Prostate gland (tissue), 2 donors: ENCODE results near the gene C12orf75. TPM values are rescaled to one million over a fixed set of nuclear protein-coding genes. Genes with fewer than 3 reads are reported as not detected.

Source experiments
- DNase-seq: peaks from one replicate; pipeline ENCODE4 v3.0.0-alpha.2; 2019; ENCODE audit warnings: low spot score
- H3K27ac ChIP-seq, 2 donors: fragments of 200-600 bp; sonication (generic); 2 replicates each; pipeline ENCODE4 v1.5.1; 2017 to 2019
- H3K27me3 ChIP-seq: fragments of 200-600 bp; sonication (generic); replicated peaks from 2 replicates; pipeline ENCODE4 v1.5.1; 2019; ENCODE audit not compliant: insufficient read depth
- H3K36me3 ChIP-seq, 2 donors: fragments of 200-600 bp; sonication (generic); 1 replicate in 1 of 2; 2 replicates in 1 of 2; pipeline versions ENCODE4 v1.5.1 to v1.8.1; 2017 to 2019
- H3K4me1 ChIP-seq: fragments of 200-600 bp; sonication (generic); replicated peaks from 2 replicates; pipeline ENCODE4 v1.5.1; 2019
- H3K4me3 ChIP-seq, 2 donors: fragments of 200-600 bp; sonication (generic); 2 replicates each; pipeline ENCODE4 v1.5.1; 2017 to 2019
- H3K9me3 ChIP-seq: fragments of 200-600 bp; sonication (generic); 2 replicates; pipeline ENCODE4 v1.5.1; 2017
- POLR2A ChIP-seq: fragments of 450-650 bp; IDR thresholded peaks from one replicate; pipeline ENCODE4 v1.6.1; 2016; ENCODE audit warnings: antibody characterized with exemption, mild to moderate bottlenecking
- POLR2AphosphoS5 ChIP-seq: sonication (generic); formaldehyde crosslinking; IDR thresholded peaks from one replicate; pipeline ENCODE4 v1.6.1; 2017; ENCODE audit warnings: antibody characterized with exemption
- WGBS: methylation state at CpG from one replicate; pipeline ENCODE4 v1.1.5; 2018; 5-methylcytosine and 5-hydroxymethylcytosine counted together
- intact Hi-C: fragments of 100-400 bp; cut with DNase I; formaldehyde crosslinking; loops from one replicate; pipeline ENCODE4 v1.14.2; 2022
- total RNA-seq, 2 donors: library from RNA; depleted of rRNA; stranded (reverse); fragments of >200 nt; gene quantifications; one replicate each; pipeline ENCODE4 v1.1.0, GENCODE V29; 2016
- TF ChIP-seq, protein P1 (sequence below), 4 experiments: fragments of 200-600 bp in 2 of 4; fragments of 450-650 bp in 2 of 4; sonication (generic) in 2 of 4; IDR thresholded peaks; 1 replicate in 3 of 4; 2 replicates in 1 of 4; pipeline ENCODE4 v1.5.1; 2016 to 2019; ENCODE audit warnings: antibody characterized with exemption in 4 of 4, mild to moderate bottlenecking in 2 of 4, moderate library complexity in 2 of 4

The C12orf75 gene
- total RNA-seq, 2 donors from 2014 or later = 47.1 to 108 TPM

DNA sequence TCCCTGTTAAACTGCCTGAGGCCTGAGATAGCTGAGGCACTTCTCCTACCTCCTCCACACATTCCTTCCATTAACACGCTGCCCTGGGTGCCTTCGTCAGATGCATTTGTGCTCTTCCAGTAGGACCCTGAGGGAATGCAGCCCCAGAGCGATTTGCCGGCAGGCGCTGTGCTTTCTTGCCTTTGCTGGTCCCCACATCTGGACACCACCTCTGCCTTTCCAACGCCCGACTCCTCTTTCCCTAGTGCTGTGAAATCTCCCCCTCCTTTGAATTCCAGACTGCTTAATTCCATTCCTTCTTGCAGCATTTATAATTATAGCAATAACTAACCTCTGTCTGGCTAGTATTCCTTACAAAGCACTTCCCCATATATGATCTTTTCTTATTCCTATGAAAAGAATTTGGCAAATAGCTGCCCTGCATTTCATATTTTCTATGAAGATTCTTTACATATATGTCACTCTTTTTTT lies 88.4 kb downstream of the C12orf75 start:
- intact Hi-C loops = loop anchor here (10.0 kb wide), 1 partner anchor 266 kb away; no protein-coding TSS in a partner anchor
- no peak overlapping the region for H3K27ac ChIP-seq

DNA sequence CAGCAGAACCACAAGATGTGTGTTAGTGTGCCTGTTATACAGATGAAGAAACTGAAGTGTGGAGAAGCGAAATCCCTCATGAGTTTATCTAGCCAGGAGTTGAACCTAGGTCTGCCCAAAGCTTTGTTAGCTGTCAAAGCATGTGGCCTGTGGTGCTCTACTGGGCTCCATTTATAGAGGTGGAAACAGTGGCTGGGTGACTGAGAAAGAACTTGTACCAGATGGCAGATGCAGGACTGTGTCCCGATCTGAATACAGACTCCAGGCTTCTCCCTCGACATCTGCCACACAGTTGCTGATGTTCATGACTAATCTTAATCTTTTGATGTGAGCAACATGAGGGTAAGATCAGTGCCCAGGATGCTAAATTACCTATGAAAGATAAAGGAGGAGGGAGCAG lies 89.1 kb downstream of the C12orf75 start:
- TF ChIP-seq POLR2A (no peak), POLR2AphosphoS5 (no peak)
- TF ChIP-seq, protein P1, sequence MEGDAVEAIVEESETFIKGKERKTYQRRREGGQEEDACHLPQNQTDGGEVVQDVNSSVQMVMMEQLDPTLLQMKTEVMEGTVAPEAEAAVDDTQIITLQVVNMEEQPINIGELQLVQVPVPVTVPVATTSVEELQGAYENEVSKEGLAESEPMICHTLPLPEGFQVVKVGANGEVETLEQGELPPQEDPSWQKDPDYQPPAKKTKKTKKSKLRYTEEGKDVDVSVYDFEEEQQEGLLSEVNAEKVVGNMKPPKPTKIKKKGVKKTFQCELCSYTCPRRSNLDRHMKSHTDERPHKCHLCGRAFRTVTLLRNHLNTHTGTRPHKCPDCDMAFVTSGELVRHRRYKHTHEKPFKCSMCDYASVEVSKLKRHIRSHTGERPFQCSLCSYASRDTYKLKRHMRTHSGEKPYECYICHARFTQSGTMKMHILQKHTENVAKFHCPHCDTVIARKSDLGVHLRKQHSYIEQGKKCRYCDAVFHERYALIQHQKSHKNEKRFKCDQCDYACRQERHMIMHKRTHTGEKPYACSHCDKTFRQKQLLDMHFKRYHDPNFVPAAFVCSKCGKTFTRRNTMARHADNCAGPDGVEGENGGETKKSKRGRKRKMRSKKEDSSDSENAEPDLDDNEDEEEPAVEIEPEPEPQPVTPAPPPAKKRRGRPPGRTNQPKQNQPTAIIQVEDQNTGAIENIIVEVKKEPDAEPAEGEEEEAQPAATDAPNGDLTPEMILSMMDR (IDR thresholded peaks at IDR 0.05) = no peak
- H3K4me3 ChIP-seq = no peak overlapping the region
- 98% methylated on average over 3 of the region's 3 CpGs for WGBS
- no peak overlapping the region for H3K27ac ChIP-seq
- no peak for DNase-seq
- no peaks in the 10 kb centered on the region for H3K4me1 ChIP-seq
- no peaks in the 10 kb centered on the region for H3K36me3 ChIP-seq
- H3K27me3 ChIP-seq = no peaks in the 10 kb centered on the region
- no peaks in the 10 kb centered on the region for H3K9me3 ChIP-seq
- intact Hi-C loops = loop anchor here (1.0 to 10.0 kb wide), 3 partner anchors 265 to 805 kb away; partner anchors contain the start of gene NUAK1

More for the DNA sequence above, 88.4 kb downstream of the C12orf75 start:
- no peaks in the 10 kb centered on the region for H3K36me3 ChIP-seq
- no peaks in the 10 kb centered on the region for H3K9me3 ChIP-seq
- H3K27me3 ChIP-seq = no peaks in the 10 kb centered on the region
- no peaks in the 10 kb centered on the region for H3K4me1 ChIP-seq
- no peak for DNase-seq
- no peak overlapping the region for H3K4me3 ChIP-seq
- WGBS = 74% methylated on average over 7 of the region's 7 CpGs
- TF ChIP-seq POLR2A = no peak
- TF ChIP-seq, protein P1 (IDR thresholded peaks at IDR 0.05) = no peak
- no peak for TF ChIP-seq POLR2AphosphoS5

DNA sequence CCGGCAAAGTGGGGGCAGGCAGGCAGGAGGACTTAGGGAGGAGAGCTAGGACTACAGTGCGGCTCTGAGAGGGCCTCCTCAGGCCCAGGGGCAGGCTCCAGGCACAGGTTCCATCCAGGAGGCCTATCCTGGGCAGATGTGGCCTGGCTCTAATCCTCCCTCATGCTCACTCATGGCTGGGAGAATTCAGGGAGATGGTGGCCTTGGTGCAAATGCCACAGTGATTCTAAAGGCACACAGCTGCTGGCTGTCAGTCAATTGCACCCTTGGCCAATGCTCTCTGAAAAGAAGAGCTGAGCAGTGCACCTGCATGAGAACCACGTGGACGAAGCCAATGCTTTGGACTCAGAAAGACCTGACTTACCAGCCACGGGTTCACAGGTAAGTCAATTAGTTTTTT lies 89.6 kb downstream of the C12orf75 start:
- intact Hi-C loops = loop anchor here (1.0 to 5.0 kb wide), 2 partner anchors 717 to 804 kb away; partner anchors contain the start of gene NUAK1
- 83% methylated on average over 5 of the region's 5 CpGs for WGBS
- no peak overlapping the region for H3K4me3 ChIP-seq
- no peaks in the 10 kb centered on the region for H3K27me3 ChIP-seq
- no peak for DNase-seq
- no peaks in the 10 kb centered on the region for H3K9me3 ChIP-seq
- no peak overlapping the region for H3K27ac ChIP-seq
- no peaks in the 10 kb centered on the region for H3K4me1 ChIP-seq
- TF ChIP-seq, protein P1 (IDR thresholded peaks at IDR 0.05) = no peak
- TF ChIP-seq POLR2AphosphoS5 = no peak
- TF ChIP-seq POLR2A = no peak
- H3K36me3 ChIP-seq = no peaks in the 10 kb centered on the region

DNA sequence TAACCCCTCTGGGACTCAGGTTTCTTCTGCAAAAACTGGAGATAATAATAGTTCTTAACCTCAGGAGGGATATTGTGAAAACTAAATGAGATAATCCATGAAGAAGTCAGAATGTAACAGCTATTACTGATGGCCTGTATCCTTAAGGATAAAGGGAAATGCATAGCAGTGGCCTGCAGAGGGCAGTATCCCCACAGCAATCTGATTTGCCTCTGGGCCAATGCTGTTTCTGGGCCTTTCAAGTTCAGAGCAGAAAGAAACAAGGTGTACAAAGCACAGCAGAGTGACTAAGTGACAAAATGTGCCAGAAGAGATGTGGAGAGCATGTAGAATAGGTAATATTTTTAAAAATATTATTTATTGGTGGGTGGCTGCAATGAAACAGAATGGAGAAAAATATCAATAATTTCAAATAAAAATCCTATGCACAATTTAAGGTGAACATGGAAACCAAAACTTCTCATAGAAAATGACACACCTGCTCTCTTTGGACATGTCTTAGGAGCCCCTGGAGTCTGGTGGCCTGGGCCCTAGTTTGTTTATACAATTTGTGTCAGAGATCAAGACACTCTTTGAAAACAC lies 90.3 kb downstream of the C12orf75 start:
- no peak overlapping the region for H3K4me3 ChIP-seq
- intact Hi-C loops = loop anchor here (1.0 to 5.0 kb wide), 2 partner anchors 717 to 804 kb away; partner anchors contain the start of gene NUAK1
- H3K36me3 ChIP-seq = no peaks in the 10 kb centered on the region
- DNase-seq = peak; percentile 71
- H3K4me1 ChIP-seq = no peaks in the 10 kb centered on the region
- H3K9me3 ChIP-seq = no peaks in the 10 kb centered on the region
- TF ChIP-seq POLR2A (no peak), POLR2AphosphoS5 (peak; percentile 50)
- TF ChIP-seq, protein P1 (IDR thresholded peaks at IDR 0.05) = peak; percentile 78 to 93 (median 91)
- no peak overlapping the region for H3K27ac ChIP-seq
- H3K27me3 ChIP-seq = no peaks in the 10 kb centered on the region

Other genes with a start within 250 kb of the C12orf75 start
- 1 to 10 TPM; 2.6 to 5.3 TPM for gene ALDH1L2, start 246.2 kb upstream of the C12orf75 start, total RNA-seq
- gene WASHC4, start 223.0 kb upstream of the C12orf75 start, total RNA-seq = 10 to 100 TPM; 30.6 to 31.2 TPM
- 100 to 1,000 TPM in 1 of 2 donors, 10 to 100 TPM in 1; 72.0 to 110 TPM for gene APPL2, start 94.5 kb upstream of the C12orf75 start, total RNA-seq